NCI-H1694 (cell line): ENCODE data around the gene FAM25C.
"Not testable (repeated sequence)": the region's sequence is repeated elsewhere in the genome, so short reads cannot be mapped to it uniquely, and the experiment has no call there.

Source experiments
- DNase-seq: peaks from one replicate; lab custom pipeline; 2025; lab: John Stamatoyannopoulos, UW

FAM25C gene

DNA sequence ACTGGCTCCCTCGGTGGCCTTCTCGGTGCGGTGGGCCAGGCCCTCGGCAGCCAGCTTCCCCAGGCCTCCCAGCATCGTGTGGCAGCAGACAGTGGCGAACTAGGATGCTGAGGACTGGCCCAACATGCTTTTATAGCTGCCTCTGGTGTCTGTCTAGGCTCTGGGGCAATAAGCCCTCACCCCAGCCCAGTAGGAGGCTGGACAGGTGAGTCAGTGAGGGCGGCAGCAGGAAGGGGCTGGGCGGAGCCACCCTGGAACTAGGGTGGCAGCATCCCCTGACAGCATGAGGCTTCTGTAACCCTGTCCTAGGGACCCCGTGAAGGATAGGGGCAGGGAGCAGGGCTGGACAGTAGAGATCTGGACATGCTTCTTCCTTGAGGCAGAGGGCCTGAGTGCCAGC, at the start of gene FAM25C:
Gene FAM25C, minus strand, starts transcription at position 101 of the 400 bp plus-strand sequence. Its CDS starts 26 bp downstream, at position 75.
- not testable (repeated sequence) for DNase-seq

DNA sequence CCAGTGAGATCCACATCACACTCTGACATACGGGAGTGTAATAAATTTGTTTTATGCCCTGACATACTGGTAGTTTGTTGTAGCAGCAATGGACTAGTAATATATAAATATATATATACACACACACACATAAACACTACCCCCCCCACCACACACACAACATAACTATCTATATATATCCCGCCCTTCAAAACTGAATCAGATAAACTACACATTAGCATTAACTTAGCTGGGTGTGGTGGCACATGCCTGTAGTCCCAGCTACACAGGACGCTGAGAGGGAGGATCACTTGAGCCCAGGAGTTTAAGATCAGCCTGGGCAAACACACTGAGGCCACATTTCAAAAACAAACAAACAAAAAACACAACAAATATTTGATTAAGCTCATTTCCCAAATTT, 45.0 kb upstream of the FAM25C start:
- not testable (repeated sequence) for DNase-seq

DNA sequence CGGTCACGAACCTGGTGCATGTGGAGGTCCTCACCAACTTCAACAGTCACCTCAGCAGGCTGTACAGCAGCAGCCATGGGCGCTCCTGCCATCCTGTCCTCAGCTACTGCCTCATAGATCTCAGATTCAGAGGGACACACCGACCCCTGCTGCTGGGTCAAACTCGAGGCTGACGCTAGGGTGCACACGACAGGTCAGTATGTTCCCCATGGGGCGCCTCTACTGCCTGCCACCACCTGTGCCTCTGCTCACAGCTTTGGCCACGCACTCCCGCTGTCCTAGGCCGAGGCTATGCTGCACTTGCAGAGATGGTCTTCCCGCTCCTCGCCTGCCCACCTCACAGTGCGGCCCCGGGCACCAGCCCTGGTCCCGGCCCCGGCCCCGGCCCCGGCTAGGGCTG, 31.8 kb upstream of the FAM25C start:
- not testable (repeated sequence) for DNase-seq

DNA sequence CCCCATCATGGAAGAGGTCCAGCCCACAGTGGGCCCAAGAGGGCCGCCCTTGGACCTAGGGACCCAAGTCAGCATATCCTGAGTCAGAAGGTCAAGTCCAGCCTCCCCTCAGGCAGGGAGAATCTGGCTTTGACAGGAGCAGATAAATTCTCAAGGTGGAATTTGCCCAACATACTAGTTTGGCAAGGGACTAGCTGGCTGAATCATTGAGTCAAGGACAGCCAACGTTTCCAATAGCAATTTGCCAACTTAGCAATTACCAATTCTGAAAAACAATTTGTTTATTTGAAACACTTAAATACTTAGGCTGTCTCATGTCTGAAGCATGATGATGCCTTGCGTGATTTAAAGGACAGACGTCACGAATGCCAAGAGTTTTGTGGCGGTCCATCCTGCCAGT, 2.7 kb upstream of the FAM25C start:
- DNase-seq: not testable (repeated sequence)

DNA sequence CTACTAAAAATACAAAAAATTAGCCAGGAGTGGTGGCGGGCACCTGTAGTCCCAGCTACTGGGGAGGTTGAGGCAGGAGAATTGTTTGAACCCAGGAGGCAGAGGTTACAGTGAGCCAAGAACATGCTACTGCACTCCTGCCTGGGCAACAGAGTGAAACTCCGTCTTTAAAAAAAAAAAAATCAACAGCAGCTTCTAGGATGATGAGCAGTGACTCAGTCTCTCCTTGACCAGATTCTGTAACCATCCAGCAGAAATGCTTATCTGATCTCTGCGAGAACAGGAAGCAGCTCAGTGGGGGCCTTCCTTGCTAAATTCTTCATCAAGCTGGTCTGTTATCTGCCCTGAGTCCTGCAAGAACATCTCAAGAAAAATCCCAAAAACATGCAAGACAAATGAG, 5.5 kb downstream of the FAM25C start:
- DNase-seq: not testable (repeated sequence)

DNA sequence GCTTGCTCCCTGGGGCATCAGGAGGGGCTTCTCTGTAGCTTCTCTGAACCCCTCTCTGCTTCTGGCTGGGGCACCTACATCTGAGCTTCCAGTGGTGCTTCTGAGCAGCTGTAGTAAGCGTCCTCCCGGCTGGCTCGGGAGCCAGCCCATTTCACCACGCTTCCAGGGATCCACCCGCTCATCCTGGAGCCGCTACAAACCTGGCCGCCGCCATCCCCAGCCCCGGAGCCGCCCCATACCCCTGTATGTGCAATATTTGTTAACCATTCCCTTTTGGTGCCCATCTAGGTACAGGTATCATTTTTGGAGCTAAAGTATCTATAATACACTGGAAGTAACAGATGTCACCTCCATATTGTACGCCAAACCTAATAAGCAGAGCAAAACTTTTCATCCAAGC, 7.0 kb downstream of the FAM25C start:
- not testable (repeated sequence) for DNase-seq

DNA sequence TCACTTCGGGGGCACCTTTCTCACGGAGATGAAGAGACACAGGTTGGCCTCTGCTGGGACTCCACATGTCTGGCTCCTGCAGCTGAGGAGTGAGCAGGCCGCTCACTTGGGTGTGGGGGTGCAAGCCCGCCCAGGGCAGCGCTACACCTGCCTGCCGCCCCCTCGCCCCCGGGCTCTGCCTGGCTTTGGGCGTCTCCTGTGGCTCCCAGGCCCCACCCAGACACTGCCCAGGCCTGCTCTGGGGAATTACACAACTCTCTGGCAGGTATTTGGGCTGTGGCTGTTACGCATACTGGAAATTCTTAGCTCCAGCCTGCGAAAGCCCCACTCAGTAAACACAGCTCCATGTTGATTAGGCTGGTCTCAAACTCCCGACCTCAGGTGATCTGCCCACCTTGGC, 7.9 kb downstream of the FAM25C start:
- DNase-seq: not testable (repeated sequence)

DNA sequence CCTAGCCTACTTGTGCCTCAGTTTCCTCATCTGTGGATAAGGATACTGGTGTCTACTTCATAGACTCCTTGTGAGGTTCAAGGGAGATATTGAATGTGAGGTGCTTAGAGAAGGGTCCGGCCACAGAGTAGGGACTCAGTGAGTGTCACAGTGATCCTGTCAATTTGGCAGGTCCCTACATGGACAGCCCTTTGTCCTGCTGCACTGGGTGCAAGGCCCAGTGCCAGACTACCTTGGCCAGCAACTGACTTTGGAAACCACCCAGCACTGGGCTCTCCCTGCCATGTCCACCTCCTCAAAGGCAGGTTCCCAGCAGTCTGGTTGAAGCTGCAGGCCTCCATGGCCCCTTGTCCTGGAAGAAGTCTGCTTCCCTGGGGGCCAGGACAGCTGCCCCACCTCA, 9.5 kb downstream of the FAM25C start:
- not testable (repeated sequence) for DNase-seq

DNA sequence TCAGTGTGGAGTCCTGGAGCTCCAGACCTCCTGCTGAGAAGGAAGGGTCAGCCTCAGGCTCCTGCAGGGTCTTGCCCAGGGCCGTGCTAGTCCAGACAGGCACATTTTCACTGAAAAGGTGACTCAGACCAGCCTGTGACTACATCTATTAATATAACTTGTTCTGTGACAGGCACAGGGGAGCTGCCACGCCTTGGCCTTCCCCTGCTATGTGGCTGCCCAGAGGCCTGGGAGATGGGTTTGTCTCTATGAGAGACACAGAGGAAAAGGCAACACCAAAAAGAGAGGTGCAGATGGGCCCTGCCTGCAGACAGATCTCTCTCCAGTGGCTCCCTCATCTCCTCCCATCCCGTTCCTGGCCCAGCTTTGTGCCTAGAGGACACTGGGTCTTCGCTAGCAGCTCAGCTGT, 10.0 kb downstream of the FAM25C start:
- DNase-seq: not testable (repeated sequence)

DNA sequence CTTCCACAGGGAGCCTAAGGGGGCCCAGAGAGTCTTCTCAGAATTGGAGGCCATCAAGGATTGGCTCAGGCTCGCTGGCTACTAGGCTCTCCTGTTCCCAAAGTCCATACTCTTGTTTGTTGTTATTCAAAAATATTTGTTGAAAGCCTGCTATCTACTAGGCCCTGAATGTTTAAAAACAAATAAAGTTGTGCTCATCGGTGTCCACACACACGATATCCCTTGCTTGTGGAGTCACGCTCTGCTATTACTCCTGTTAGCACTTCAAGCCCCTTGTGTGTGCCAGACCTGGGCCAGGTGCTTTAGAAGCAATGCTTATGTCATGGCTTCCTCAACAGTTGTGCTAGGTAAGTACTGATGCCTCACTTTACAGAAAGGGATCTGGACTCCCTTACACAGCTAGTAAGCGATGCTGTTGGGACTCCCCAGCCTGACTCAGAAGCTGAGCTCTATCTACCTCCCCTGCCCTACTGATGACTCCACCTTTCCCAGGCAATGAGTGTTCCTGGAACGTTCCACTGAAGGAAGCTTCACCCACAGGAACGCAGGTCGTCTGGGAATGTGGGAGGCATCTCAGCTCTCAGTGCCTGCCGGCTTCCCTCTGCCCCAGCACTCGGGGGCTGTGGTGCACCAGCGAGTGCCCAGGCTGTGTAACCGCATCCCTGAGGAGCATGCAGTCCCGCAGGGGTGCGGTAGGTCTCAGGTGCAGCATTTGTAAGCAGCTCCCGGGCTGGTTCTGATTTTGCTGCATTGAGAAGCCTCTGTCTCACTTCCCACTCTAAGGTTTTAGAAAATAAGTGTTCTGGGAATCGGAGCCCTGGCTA, 10.7 kb downstream of the FAM25C start:
- not testable (repeated sequence) for DNase-seq

DNA sequence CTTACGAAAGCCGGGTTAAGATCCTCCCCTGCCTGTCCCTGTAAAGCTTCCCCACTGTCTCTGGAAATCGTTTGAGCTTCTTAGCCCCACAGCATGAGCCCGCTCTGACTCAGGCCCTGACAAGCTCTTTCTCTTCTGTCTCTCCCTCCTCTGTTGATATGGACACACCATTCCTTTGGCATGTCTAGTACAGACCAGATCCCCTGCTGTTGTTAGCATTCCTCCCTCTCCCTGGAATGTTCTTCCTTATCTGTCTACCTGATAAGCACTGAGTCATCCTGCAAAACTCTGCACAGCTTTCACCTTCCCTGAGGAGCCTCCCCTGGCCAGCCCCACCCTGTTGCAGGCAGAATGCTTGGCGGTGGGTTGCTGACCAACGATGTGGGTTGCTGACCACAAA, 11.6 kb downstream of the FAM25C start:
- not testable (repeated sequence) for DNase-seq

DNA sequence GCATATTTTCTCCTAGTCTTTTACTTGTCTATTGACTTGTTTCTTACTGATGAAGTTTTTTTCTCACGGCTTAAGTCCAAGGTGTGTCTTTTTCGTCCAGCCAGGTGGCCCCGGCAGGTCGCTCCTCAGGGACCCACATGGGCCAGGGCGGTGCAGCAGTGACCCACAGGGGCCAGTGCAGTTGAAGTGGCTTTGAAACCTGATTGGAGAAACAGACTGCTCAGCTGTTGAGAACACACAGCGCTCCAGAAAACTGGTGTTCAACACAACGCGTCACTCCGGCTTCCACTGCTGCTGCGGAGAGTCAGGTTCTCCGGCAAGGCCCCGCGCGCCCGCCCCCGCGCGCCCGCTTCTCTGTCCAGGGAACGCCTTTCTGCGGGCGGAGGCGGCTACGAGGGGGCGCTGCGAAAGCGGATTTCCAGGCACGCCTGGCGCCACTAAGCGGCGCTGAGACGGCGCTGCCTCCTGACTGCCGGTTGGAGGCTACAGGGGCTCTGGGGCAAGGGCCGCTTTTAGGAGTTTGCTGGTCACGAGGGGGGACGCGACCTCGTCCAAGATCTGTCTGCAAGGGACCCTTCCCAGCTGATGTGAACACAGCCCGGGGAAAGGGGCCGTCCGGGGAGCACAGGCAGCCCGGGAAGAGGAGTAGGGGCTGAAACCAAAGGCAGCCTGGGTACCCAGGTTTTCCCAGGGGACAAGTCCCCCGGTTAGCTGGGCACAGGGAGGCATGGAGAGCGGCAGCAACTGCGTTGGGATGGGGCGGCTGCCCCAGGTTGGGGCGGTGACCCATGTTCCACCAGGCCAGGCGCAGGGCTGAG, 13.0 kb downstream of the FAM25C start:
- not testable (repeated sequence) for DNase-seq

DNA sequence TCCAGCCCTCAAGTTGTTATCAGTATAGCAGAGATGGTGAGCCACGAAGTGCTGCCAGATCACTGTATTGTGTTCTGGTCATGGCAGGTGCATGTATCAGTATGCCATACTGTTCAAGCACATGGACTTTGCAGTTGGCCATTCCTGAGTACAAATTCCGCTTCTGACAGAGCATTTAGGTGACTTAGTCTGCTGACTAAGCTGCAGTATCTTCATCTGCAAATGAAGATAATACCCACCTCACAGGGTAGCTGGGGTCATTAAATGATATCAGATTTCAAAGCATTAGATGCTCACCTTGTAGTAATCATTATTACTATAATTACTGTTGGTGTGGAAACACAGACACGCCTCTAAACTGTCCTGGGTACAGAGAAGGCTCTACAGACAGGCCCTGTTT, 24.2 kb downstream of the FAM25C start:
- not testable (repeated sequence) for DNase-seq

DNA sequence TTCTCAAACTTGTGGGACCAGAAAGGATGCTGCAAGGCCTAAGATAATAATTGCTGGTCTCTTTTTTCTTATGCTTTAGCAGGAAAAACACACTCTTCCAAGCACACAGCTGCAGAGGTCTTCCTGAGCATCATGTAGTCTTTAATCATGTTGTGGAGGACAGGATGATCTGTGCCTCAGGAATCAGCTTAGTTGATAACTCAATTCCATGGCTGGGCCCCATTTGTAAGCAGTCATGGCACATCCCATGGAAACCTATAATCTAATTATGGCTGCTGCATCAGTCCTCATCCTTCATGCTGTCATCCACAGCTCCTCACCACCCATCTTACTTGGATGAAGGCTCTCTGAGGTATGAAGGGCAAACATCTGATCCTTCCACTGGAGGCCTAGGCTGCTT, 26.5 kb downstream of the FAM25C start:
- DNase-seq: not testable (repeated sequence)

DNA sequence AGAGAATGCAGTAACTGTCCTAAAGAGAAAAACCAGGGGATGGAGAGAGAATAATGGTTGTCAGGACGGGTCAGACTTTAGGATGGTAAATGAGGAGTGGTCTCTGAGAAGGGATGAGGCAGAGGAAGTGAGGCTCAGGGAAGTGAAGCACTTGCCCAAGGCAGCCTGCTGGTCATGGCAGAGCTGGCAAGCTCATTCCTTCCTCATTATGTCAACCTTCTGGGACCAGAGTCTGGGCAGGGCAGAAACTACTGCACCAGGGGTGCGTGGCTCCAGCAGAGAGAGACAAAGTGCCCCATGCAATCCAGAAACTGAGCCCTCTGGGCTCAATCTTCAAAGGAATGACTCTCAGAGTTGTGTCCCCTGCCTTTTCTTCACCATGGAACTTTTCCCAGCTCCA, 27.5 kb downstream of the FAM25C start:
- DNase-seq: not testable (repeated sequence)

DNA sequence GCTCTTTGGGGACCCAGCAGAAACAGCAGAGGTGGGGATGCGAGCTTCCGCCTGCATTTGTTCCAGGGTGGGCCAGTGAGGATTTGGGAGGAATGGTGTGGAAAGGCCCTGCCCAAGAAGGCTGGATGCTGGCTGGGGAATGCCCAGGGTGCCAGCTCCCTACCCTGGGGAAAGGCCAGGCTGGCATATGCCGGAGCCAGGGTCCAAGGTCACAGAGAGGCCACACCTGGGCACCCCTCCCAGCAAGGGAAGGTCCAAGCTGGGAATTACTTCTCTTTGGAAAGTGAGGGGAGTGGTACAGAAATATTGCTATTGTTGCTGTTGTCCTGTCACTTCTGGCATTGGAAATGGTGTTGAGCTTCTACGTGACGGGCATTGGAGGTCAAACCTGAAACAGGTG, 28.0 kb downstream of the FAM25C start:
- DNase-seq: not testable (repeated sequence)

DNA sequence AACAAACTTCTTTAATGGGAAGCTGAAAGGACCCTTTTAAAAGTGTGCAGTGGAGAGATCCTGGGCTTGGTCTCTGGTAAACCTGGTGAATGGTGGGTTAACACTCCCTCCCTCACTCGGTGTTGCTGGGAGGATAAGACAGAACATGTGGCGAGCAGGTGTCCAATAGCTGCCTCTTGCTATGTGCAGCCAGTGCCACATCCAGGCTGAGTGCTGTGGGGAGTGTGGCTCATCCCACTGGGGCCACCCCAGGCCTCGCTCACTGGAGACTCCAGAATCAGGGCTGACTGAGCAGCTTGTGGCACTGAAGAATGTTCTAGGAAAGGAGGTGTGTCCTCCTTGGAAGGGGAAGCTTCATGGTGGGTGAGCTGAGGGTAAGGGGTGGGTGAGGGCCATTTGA, 29.5 kb downstream of the FAM25C start:
- not testable (repeated sequence) for DNase-seq

DNA sequence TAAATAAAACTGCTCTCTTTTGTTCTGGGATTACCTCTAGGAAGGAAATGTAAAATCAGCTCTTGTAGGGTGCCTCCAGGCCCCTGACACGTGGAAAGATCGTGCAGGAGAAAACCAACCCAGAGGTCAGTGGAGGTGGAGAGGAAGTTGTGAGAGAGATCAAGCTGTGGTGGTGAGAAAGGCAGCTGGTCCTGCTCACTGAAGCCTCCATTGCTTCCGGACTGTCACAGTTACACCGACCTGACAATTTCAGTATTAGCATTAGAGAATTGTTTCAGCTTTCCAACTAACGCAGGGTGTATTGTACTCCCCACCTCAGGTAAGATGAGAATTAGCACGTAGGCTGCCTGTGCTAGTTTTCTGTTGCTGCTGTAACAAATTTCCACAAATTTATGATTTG, 30.6 kb downstream of the FAM25C start:
- not testable (repeated sequence) for DNase-seq

DNA sequence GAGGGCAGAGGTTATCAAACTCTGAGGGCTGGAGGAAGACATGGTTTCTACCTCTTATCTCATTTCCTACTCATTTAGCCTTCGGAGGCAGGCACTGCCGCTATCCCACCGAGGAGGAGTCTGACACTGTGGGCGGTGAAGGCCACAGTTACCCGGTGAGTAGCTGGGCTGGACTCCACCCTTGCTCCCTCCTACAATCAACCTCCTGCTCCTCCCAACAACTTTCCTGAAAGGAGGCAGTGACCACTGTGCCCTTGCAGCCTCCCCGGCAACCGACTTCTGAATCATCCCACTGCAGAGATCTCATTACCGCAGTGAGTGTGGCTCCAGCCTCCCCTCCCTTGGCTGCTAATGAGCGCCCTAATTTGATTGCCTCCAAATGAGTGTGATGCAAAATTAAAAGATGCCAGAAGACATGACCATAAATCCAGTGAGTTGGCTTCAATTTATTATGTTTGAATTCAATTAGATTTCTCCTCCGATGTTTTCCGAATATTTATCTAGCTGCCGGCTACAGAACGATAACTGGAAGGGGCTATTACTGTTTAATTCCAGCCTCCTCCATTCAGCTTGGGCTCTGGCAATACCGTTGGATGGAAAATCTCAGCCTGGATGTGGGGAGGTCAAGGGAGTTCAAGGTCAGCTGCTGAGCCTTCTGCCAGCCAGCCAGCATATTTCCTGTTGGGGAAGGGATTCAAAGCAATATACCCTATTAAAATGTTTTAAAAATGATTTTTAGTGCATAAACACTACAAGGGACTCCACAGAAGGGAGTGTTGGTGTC, 35.1 kb downstream of the FAM25C start:
- not testable (repeated sequence) for DNase-seq

DNA sequence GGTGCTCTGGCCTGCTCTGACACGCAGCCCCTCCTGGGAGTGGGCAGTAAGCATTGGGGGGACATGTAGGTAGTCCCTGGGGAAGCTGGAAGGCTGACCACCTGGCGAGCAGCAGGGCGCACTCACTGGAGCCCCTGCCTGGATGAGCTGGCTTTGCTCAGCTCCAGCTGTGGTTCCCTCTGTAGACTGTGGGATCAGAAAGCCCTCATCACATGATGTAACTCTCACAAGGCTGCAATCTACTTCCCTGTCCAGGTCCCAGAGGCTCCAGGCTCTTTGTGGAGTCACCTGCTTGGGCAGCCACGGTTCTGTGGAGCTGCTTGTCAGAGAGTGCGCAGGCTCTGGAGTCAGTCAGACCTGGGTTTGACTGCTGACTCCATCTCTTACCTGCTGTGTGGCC, 36.8 kb downstream of the FAM25C start:
- not testable (repeated sequence) for DNase-seq

DNA sequence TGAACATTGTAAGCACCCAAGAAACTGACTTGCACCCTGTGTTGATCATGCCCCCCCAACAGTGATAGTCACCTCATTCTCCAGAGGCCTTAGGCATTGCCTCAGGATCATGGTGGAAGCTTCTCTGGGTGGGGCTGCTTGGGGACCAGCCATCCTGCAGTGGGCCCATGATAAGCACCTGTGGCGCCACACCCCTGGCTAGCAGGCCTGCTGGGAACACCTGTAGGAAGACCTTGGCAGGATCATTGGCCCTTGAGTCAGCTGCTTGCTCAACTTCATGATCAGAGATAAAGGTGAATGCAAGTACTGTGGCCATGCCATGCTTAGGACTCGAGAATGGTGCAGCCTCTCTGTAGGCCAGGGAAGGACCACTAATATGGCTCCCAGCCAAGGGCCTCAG, 38.9 kb downstream of the FAM25C start:
- DNase-seq: not testable (repeated sequence)

DNA sequence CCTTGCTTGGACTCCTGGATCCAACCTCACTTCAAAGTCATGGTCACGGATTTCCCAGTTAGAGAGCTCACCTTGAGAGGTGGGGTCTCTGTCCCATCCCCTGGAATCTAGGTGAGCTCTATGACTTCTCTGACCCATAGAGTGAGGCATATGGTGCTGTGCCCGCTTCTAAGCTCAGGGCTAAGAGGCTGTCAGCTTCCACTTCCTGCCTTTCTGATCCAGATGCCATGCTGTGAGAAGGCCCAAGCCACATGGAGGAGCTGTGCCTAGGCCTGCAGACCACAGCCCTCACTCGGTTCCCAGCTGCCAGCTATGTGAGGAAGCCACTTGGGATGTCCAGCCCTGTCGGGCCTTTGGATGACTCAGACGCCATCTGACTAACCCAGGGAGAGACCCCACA, 39.9 kb downstream of the FAM25C start:
- DNase-seq: not testable (repeated sequence)
